HG02943 (cell line): ENCODE measurements around the gene OTOG.

Experiments used
- ATAC-seq: cut with Tn5 transposase; IDR thresholded peaks from one replicate; pipeline ENCODE4 v1.9.1; 2021; ENCODE audit warnings: mild to moderate bottlenecking, low read depth, moderate library complexity; ENCODE audit not compliant: unreplicated experiment

The OTOG gene

DNA sequence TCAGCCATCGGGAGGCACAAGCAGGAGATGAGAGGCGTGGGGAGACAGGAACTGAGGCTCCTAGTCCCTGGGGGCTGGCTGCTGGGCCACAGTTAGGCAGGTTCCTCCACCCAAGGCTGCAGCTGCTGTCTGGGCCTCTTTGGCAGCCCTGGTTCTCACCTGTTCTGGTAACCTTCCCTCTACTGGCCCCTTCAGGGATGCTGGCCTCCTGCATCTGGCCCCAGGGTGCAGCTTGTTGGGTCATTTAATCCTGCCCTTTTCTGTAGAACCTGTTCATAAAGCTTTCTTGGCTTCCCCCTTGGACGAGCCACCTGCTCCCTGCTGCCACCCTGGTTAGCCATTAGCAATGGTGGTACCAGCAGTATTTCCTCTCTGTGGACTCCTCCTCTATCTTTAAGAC, 8.3 kb upstream of the OTOG start:
- no peak for ATAC-seq

DNA sequence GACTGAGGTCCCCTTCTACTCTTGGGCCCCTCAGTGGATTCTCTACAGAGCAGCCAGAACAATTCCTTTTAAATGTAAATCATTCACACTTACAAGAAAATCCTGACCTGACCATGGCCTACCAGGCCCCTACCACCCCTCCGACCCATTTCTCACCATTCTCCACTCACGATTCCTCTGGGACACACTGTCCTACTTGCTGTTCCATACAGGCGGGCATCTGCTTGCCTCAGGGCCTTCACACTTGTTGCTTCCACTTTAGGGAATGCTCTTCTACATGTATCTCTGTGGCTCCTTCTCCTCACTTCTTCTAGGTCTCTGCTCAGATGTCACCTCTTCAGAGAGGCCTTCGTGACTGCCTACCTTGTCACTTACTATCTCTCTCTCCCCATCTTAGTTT, 6.3 kb upstream of the OTOG start:
- ATAC-seq: no peak

DNA sequence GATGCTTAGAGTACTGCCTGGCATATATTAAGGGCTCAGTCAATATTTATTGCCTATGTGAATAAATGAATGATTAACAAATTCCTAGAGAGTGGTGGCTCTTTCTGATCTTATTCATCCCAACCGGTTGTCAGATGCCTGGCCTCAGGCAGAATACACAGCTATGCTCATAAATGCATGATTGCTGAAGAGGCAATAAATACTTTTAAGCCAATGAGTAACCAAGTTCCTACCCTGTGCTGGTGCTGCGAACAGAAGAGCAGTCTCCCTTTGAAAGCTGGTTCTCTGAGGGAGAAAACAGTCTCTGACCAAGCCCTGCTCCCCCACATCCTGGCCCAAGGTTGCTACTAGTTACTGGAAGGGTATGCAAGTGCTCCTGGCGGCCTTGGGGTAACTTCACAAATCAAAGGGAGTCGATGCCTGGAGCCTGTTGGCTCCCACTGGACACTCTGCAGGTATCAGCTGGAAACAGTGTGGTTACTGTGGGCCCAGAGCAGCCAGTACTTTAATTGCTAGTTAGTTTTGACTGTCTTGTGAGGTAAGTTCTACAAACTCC, 5.7 kb upstream of the OTOG start:
- no peak for ATAC-seq

- no peak for ATAC-seq
Observed at GRCh38 chr11:17542249-17542648, 4.8 kb upstream of the OTOG start.

DNA sequence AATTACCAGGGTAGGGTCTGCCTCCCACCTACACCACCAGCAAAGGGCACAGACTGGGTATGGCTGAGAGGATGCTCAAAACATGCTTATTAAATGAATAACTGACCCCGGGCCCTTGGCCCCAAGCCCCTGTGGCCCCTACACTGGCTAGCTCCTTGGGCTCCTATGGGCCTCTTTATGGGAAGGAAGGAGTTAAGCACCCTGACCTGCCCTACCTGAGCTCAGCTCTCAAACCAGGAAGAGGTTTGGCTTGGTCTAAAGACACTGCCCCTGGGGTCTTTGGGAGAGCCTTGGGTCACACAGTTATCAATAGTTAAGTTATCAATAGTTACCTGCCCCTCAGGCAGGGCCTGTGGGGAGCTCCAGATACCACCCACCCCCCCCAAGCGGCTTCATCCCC, 4.0 kb upstream of the OTOG start:
- ATAC-seq: no peak

- no peak for ATAC-seq
Observed at GRCh38 chr11:17543574-17544180, 3.4 kb upstream of the OTOG start.

GRCh38 chr11:17544181-17544622, 2.9 kb upstream of the OTOG start, which contains the start of gene USH1C:
Gene USH1C (minus strand): TSS chr11:17544416. CDS start chr11:17544307, 109 bp downstream.
- ATAC-seq: no peak

DNA sequence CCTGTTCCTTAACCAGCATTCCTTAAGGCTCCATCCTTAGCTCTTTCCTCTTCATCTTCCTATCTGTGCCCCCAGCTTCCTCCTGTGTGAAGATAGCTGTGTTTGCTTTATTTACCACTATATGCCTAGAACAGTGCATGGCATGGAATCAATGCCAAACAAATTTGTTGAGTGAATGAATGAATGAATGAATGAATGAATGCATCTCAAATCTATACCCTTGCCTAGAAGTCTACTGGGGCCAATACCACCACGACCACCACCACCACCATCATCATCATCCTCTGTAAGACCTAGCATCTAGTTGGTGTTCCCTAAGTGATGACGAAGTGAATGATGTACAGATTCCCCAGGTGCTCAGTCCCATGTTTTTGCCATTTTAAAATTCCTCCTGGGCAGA, 819 bp upstream of the OTOG start:
- no peak for ATAC-seq

- no peak for ATAC-seq
Observed at GRCh38 chr11:17547932-17548331, 873 bp downstream of the OTOG start.

GRCh38 chr11:17548444-17548843, 1.4 kb downstream of the OTOG start:
- no peak for ATAC-seq

- no peak for ATAC-seq
Observed at GRCh38 chr11:17550450-17551346, 3.6 kb downstream of the OTOG start.

- ATAC-seq: no peak
Observed at GRCh38 chr11:17551347-17552040, 4.4 kb downstream of the OTOG start.

GRCh38 chr11:17552041-17552355, 4.9 kb downstream of the OTOG start:
- ATAC-seq: no peak

DNA sequence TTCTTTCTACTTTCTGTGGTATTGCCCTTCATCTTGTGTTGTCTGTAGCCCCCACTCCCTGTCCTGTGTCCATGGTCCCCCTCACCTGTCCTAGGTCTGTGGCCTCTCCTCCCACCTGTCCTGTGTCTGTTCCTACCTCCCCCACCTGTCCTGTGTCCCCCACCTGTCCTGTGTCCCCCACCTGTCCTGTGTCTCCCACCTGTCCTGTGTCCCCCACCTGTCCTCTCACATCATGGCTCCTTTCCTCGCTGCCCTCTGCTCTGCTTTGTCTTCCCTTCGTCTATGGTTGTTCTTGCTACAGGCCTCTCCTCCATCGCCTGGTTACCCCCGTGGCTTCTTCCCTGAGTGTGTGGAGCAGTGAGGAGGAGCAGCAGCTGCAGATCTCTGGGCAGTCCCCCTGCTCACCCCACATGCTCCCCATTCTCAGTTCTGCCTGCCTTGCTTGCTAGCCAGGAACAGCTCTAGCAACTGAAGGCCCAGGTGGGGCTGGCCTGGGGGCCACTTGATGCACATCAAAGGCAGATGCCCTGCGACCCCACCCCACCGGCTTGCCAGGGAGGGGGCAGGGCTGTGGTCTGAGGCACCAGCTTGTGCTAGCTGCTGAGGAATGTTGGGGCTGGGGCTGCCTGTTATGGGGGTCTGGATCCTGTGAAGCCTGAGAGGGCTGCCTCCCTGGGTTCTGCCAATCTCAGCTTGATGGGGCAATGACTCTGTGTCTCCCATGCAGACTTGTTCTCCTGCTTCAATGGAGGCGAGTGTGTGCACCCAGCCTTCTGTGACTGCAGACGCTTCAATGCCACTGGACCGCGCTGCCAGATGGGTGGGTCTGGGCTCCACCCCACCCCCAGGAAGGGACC, 5.6 kb downstream of the OTOG start:
- no peak for ATAC-seq

GRCh38 chr11:17553249-17553546, 6.1 kb downstream of the OTOG start:
- no peak for ATAC-seq

DNA sequence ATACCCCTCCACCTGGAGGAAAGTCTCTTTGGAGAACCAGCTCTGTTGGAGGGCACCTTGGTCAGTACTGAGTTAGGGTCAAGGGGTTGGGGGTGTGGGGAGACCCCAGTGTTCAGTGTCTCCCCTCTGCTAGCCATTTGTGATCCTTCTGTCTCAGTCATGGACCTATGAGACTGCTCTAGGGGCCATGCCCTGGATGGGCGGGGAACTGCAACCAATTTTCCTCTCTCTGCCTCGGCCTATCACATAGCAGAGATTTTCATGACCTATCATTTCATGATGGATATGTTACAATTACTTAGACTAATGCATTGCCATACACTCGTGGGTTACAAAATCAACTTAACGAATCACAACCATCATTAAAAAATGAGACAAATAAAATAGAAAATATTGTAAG, 7.4 kb downstream of the OTOG start:
- no peak for ATAC-seq

DNA sequence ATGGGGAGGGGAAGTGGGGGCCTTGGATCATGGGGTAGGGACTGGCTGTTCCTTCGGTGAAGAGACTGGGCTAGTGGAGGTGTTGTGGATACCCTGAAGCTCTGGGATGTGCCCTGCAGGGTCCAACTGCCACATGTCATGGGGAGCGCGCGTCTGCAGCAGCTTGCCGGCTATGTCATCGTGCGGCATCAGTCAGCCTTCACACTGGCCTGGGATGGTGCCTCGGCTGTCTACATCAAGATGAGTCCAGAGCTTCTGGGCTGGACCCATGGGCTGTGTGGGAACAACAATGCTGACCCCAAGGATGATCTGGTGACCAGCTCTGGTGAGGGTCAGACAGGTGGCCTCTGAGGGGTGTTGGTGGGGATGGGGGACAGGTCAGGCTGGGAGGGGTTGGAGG, 9.9 kb downstream of the OTOG start:
- no peak for ATAC-seq

GRCh38 chr11:17558025-17558780, 11.1 kb downstream of the OTOG start:
- no peak for ATAC-seq

GRCh38 chr11:17558916-17559315, 11.9 kb downstream of the OTOG start:
- no peak for ATAC-seq
